ENCODE results near the gene SLC35F1. TPM values are rescaled to one million over a fixed set of nuclear protein-coding genes. Genes with fewer than 3 reads are reported as not detected.

SLC35F1 gene
- total RNA-seq, 1 experiment from 2014 or later, result not detected

- intact Hi-C loops (cut with micrococcal nuclease; ENCODE audit: unreplicated experiment), result loop anchor here (5.0 kb wide), 1 partner anchor 639 kb away; no protein-coding TSS in a partner anchor
- CTCF ChIA-PET, result no interaction called here
Observed at GRCh38 chr6:118333772-118334171, 426.7 kb downstream of the SLC35F1 start.

GRCh38 chr6:118334634-118335033 is 427.6 kb downstream of the SLC35F1 start:
- H4K20me1 ChIP-seq (ENCODE audit: insufficient read depth), result no peaks in the 10 kb centered on the region
- 0 out of 2 replicates have a peak, but pooled peaks cover 7% of the 10 kb centered on the region for H3K9me2 ChIP-seq (ENCODE audit: insufficient read depth)
- BruUV-seq (replicated peaks), result no TSS peak
- H3K4me2 ChIP-seq, result no peak overlapping the region
- H3K4me3 ChIP-seq, result no peak overlapping the region
- no peaks in the 10 kb centered on the region for H3F3A ChIP-seq (ENCODE audit: insufficient read depth, low read depth)
- no peak overlapping the region for H2AFZ ChIP-seq
- H3K27me3 ChIP-seq (ENCODE audit: insufficient read depth, low read depth), result no peaks in the 10 kb centered on the region; the same call in 1 of the 2 replicates
- no peaks in the 10 kb centered on the region for H3K4me1 ChIP-seq (replicated peaks; ENCODE audit: insufficient read depth)
- intact Hi-C loops (cut with micrococcal nuclease; ENCODE audit: unreplicated experiment), result loop anchor here (5.0 kb wide), 1 partner anchor 638 kb away; no protein-coding TSS in a partner anchor
- no peaks in the 10 kb centered on the region for H3K36me3 ChIP-seq (ENCODE audit: low read depth)
- DNase-seq, result no peak
- POLR2A ChIA-PET (ENCODE audit: unreplicated experiment), result no interaction called here
- CTCF ChIA-PET, result no interaction called here
- H3K27ac ChIP-seq, result no peak overlapping the region
- no peaks in the 10 kb centered on the region for H3K9me3 ChIP-seq (ENCODE audit: insufficient read depth, low read depth)
- no peaks in the 10 kb centered on the region for H3K79me2 ChIP-seq (ENCODE audit: low read depth)
- TF ChIP-seq EZH2 (IDR thresholded peaks at IDR 0.05; ENCODE audit: low read depth), result no peak
- TF ChIP-seq CTCF (conservative IDR thresholded peaks at IDR 0.05), result no peak

More at GRCh38 chr6:118333772-118334171, 426.7 kb downstream of the SLC35F1 start:
- TF ChIP-seq EZH2 (IDR thresholded peaks at IDR 0.05; ENCODE audit: low read depth) (no peak), CTCF (conservative IDR thresholded peaks at IDR 0.05) (no peak)
- H3K9me2 ChIP-seq (ENCODE audit: insufficient read depth), result 0 out of 2 replicates have a peak, but pooled peaks cover 7% of the 10 kb centered on the region
- no peak overlapping the region for H3K27ac ChIP-seq
- H3K9me3 ChIP-seq (ENCODE audit: insufficient read depth, low read depth), result no peaks in the 10 kb centered on the region
- no peaks in the 10 kb centered on the region for H3K36me3 ChIP-seq (ENCODE audit: low read depth)
- no TSS peak for BruUV-seq (replicated peaks)
- no peak overlapping the region for H3K4me2 ChIP-seq
- no peaks in the 10 kb centered on the region for H4K20me1 ChIP-seq (ENCODE audit: insufficient read depth)
- no peaks in the 10 kb centered on the region for H3K79me2 ChIP-seq (ENCODE audit: low read depth)
- H3K4me3 ChIP-seq, result no peak overlapping the region
- H3F3A ChIP-seq (ENCODE audit: insufficient read depth, low read depth), result no peaks in the 10 kb centered on the region
- H2AFZ ChIP-seq, result no peak overlapping the region
- POLR2A ChIA-PET (ENCODE audit: unreplicated experiment), result no interaction called here
- H3K27me3 ChIP-seq (ENCODE audit: insufficient read depth, low read depth), result no peaks in the 10 kb centered on the region
- DNase-seq, result no peak
- no peaks in the 10 kb centered on the region for H3K4me1 ChIP-seq (replicated peaks; ENCODE audit: insufficient read depth)

GRCh38 chr6:118335325-118335816 is 428.3 kb downstream of the SLC35F1 start:
- Histone ChIP-seq H3K9me2 (ENCODE audit: insufficient read depth) (0 out of 2 replicates have a peak, but pooled peaks cover 7% of the 10 kb centered on the region), H2AFZ (no peak overlapping the region), H3K4me1 (replicated peaks; ENCODE audit: insufficient read depth) (no peaks in the 10 kb centered on the region), H3K79me2 (ENCODE audit: low read depth) (no peaks in the 10 kb centered on the region), H3K27ac (no peak overlapping the region), H3K36me3 (ENCODE audit: low read depth) (no peaks in the 10 kb centered on the region), H3F3A (ENCODE audit: insufficient read depth, low read depth) (no peaks in the 10 kb centered on the region), H3K27me3 (ENCODE audit: insufficient read depth, low read depth) (no peaks in the 10 kb centered on the region; the same call in 1 of the 2 replicates), H4K20me1 (ENCODE audit: insufficient read depth) (no peaks in the 10 kb centered on the region), H3K4me2 (no peak overlapping the region), H3K9me3 (ENCODE audit: insufficient read depth, low read depth) (no peaks in the 10 kb centered on the region), H3K4me3 (no peak overlapping the region)
- ChIA-PET CTCF (no interaction called here), POLR2A (ENCODE audit: unreplicated experiment) (no interaction called here)
- DNase-seq, result no peak
- no peak for TF ChIP-seq CTCF (conservative IDR thresholded peaks at IDR 0.05)
- TF ChIP-seq EZH2 (IDR thresholded peaks at IDR 0.05; ENCODE audit: low read depth), result no peak
- intact Hi-C loops (cut with micrococcal nuclease; ENCODE audit: unreplicated experiment), result no loop called here
- BruUV-seq (replicated peaks), result no TSS peak

Measured in PC-9 (cell line).